GM19455 (cell line): ENCODE results near the gene CNGA3.

Experiments used
- ATAC-seq: cut with Tn5 transposase; IDR thresholded peaks from one replicate; pipeline ENCODE4 v1.9.1; 2021; ENCODE audit not compliant: unreplicated experiment

Gene CNGA3

GRCh38 chr2:98438190-98439133 lies 92.2 kb downstream of the CNGA3 start:
- peak; percentile 81 for ATAC-seq

DNA sequence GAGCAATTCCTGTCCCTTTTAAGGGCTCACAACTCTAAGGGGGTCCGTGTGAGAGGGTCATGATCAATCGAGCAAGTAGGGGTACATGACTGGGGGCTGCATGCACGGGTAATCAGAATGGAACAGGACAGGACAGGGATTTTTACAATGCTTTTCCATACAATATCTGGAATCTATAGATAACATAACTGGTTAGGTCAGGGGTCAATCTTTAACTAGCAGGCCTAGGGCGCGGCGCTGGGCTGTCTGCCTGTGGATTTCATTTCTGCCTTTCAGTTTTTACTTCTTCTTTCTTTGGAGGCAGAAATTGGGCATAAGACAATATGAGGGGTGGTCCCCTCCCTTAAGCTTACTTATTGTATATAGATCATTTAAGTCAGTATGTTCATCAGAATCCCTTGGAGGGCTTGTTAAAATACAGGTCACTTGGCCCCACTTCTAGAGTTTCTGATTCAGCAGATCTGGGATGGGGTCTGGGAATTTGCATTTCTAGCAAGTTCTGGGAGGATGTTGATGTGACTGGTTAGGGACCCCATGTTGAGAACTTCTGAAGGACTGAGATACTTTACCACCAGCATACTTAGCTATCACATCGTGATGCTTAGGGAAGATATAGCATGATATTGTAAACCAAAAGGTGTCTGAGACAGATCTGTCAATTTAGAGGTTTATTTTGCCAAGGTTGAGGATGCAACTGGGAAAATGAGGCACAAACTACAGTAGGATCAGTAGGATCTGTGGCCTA lies 95.6 kb downstream of the CNGA3 start:
- no peak for ATAC-seq

GRCh38 chr2:98442488-98442887 lies 96.2 kb downstream of the CNGA3 start:
- no peak for ATAC-seq

- peak; percentile 84 for ATAC-seq
Measured at GRCh38 chr2:98444436-98445176, 98.3 kb downstream of the CNGA3 start, which contains the start of gene INPP4A. TSS of gene INPP4A (plus strand) at chr2:98444858. CDS start at chr2:98520049, 75,191 bp downstream.

DNA sequence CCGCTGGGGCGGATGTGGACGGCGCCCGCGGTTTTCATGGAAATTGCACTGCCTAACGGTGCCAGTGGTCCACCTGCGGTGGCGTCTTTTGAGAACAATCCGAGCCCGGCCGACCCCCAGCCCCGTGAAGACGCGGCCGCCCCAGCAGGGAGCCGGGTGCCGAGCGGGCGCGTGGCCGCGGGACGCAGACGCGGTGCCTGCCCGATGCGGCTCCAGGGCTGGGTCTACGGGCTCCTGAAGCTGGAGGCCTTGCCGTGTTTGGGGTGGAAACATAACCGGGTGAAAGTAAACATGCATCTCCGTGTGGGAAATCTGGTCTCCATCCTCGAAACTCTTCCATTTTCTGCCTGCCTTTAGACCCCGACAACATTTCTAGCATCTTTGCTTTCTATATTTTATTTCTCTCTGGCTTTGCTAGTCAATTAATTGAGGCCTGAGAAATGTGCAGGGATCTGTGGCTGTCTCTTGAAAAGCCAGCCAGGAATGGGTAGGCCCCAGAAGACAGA lies 99.0 kb downstream of the CNGA3 start:
- ATAC-seq = peak; percentile 46

DNA sequence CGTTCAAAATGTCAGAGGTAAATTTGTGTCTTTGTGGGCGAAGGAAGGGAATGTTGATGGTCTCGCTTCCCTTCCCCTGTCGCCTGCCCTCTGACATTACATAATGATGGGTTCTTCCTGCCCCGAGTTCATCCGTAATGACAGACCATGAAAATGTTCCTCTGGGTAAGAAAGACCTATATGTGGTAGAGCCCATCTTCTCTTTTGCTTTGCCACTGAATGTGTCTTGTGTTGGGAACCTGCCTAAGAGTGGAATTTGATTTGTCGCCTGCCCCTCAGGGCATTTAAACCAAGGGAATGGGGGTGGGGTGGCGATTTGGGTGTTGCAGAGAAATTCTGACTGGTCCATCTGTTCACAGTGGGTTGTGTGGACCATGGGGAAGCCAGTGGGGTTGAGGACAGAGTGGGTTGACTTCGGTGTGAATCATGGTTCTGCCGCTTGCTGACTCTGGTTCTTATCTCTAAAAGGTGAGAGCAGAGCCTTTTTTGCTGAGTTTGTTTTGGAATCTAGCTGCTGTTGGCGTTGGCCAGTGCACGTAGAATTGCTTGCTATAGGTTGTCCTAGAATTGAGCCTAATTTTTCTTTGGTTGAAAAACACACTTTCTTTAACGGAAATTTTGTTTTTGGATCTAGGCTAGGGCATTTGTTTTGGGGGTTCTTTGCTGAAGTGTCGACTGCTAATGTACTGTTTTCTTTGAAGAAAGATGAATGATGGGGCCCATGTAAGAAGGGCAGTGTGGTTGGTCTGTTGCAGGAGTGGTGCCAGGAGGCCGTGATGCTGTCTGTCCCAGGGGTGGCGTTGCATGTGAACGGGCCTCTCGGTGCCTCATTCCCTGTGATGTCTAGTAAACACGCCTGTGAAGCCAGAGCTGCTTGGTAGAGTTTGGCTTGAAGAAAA lies 99.7 kb downstream of the CNGA3 start:
- no peak for ATAC-seq

- ATAC-seq = no peak
Measured at GRCh38 chr2:98446850-98447249, 100.6 kb downstream of the CNGA3 start.
